Activated CD4-positive, alpha-beta T cell treated with anti-CD3 and anti-CD28 coated beads, Interleukin-2, Interleukin-6, amounts not matched to agents 100 ng/mL and 50 ng/mL, durations not matched to agents 16 hours and 8 hours (primary cell): ENCODE measurements around the gene PCNX2.

Experiments
- DNase-seq: peaks from one replicate; pipeline ENCODE4 v3.0.0-alpha.2; 2020

Gene PCNX2, protein sequence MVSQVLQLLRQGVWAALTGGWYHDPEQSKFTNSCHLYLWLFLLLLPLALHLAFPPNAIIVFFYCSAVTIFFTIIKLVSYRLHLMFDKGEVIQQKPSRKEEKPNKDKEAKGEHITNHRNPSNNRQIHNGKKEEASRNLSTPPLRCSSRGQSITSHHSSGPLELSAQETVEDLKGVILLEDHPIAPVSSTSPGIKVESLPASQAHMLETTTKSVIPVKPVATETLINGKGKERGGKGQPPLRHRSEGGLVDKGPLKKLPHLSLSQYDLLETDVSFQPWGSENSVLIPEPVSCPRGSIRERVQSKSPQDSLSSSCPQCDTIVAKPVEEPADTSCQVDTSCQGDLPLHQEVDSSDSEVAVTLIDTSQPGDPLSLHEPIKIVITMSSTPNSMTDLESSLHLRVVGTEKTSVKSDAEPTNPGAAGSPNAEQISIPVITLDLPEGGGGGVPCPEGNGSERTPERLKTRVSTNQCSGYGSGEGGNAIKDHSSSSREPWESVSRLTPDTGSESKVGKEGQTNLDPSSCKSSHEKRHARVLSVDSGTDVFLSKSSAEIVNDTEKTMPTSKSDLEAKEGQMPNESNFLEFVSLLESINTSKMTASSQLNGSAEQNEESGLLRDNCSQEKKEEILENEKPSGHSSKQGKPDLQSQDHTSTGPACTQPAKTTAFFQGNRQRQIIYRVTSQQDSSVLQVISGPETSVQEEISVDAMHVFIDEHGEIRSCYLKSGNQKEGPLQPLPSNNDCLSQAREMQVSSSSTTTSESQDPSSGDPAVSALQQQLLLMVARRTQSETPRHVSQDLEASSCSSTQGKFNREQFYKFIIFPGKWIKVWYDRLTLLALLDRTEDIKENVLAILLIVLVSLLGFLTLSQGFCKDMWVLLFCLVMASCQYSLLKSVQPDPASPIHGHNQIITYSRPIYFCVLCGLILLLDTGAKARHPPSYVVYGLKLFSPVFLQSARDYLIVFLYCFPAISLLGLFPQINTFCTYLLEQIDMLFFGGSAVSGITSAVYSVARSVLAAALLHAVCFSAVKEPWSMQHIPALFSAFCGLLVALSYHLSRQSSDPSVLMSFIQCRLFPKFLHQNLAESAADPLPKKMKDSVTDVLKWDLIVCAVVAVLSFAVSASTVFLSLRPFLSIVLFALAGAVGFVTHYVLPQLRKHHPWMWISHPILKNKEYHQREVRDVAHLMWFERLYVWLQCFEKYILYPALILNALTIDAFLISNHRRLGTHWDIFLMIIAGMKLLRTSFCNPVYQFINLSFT (N-terminal part only)

GRCh38 chr1:233295237-233295974 is at the start of gene PCNX2:
Gene PCNX2 (minus strand): TSS chr1:233295725. CDS start chr1:233295478, 247 bp downstream.
- DNase-seq = peak; percentile 83

DNA sequence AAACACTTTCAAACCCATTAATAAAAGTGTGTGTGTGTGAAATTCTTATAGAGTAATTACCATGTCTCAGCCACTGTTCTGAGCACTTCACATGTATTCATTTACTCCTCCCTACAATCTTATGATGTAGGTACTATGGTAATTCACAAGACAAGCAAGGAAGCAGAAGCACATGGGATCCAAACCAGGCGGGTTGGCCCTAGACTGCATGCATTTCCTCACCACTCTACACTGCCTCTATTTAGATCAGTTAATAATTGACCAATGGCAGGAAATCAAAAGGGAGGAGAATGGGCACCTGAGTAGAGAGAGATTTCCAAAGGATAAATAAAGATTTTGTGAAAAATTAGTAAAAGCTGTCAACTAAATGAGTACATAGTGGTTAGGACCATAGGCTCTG is 47.7 kb upstream of the PCNX2 start:
- DNase-seq = no peak

- DNase-seq = no peak
These were observed 46.6 kb upstream of the PCNX2 start for GRCh38 chr1:233342086-233342485.

GRCh38 chr1:233340966-233341516 is 45.5 kb upstream of the PCNX2 start:
- DNase-seq = no peak

DNA sequence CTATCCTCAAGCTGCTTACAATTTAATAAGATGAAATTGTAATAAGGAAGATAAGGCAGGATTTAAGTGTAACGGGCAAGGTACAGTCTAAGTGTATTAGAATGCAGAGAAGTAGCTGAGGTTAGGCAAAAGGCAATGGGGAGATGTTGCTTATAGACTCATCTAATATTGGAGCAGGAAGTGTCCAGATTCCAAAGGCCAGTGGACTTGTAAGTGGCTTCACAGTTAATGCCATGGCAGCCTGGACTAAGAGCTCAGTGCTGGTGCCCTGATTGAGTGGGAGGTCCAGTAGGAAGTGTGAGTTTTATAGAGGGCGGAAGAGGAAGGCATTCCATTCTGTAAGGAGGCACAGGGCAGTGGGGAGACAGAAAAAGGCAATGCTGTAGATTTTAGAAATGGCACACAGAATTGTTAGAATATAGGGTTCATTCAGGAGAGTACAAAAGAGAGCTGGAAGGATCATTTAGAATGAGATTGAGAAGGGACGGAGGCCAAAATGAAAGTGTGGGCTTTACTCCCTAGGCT is 44.6 kb upstream of the PCNX2 start:
- no peak for DNase-seq

DNA sequence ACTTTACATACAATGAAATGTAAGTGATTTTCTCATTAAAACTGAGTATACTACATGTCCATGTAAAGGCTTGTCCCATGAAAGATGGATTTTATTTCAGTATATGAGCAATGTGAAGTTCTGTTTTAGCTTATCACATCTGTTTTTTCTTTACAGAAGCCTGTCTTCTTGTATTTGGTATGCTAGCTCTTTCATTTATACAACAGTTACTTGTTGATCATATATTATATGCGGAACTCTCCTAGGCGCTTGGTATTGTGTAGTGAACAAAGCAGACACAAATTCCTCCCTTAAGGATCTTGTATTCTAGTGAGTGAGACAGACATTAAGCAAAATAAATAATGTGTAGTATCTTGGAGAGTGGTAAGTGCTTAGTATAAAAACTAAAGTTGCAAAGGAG is 42.6 kb upstream of the PCNX2 start:
- DNase-seq = no peak

GRCh38 chr1:233337505-233337904 is 42.0 kb upstream of the PCNX2 start:
- no peak for DNase-seq

- no peak for DNase-seq
These were observed 41.3 kb upstream of the PCNX2 start for GRCh38 chr1:233336554-233337456.

DNA sequence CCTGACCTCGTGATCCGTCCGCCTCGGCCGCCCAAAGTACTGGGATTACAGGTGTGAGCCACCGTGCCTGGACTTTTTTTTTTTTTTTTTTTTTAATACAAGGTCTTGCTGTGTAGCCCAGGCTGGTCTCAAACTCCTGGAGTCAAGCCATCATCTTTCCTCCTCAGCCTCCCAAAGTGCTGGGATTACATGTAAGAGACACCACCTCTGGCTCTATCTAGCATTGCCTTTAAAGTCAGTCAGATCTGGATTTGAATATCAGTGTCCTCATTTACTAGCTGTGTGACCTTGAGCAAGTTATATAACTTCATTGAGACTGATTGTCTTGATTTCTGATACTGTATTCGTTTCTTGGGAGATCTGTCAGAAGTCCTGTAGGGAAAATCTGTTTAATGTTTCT is 38.6 kb upstream of the PCNX2 start:
- no peak for DNase-seq

- no peak for DNase-seq
These were observed 37.6 kb upstream of the PCNX2 start for GRCh38 chr1:233333086-233333485.

GRCh38 chr1:233331676-233332519 is 36.4 kb upstream of the PCNX2 start:
- no peak for DNase-seq

DNA sequence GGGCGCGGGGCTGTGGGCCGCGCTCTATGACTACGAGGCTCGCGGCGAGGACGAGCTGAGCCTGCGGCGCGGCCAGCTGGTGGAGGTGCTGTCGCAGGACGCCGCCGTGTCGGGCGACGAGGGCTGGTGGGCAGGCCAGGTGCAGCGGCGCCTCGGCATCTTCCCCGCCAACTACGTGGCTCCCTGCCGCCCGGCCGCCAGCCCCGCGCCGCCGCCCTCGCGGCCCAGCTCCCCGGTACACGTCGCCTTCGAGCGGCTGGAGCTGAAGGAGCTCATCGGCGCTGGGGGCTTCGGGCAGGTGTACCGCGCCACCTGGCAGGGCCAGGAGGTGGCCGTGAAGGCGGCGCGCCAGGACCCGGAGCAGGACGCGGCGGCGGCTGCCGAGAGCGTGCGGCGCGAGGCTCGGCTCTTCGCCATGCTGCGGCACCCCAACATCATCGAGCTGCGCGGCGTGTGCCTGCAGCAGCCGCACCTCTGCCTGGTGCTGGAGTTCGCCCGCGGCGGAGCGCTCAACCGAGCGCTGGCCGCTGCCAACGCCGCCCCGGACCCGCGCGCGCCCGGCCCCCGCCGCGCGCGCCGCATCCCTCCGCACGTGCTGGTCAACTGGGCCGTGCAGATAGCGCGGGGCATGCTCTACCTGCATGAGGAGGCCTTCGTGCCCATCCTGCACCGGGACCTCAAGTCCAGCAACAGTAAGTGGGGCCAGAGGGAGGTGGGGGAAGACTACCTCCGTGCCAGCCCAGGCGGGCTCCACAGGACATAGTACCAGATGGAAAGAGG is 32.8 kb upstream of the PCNX2 start:
- DNase-seq = peak; percentile 24

DNA sequence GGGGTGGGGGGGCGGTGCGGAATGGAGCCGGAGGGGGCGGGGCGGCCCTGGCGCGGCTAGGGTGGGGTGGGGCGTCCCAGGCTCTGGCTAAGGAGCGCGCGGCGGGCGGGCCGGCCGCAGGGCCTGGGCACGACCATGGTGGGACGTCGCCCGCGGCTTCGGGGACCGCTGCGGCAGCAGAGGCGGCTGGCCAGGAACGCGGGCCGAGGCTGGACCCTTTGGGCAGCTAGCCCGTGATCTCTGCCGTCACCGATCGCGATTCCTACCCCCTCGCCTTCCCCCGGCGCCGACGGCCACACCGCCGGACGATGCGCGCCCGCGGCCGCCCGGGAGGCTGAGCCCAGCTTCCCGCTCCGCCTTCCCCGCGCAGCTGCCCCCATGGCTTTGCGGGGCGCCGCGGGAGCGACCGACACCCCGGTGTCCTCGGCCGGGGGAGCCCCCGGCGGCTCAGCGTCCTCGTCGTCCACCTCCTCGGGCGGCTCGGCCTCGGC is 32.2 kb upstream of the PCNX2 start, which contains the start of gene MAP3K21:
Gene MAP3K21, plus strand, starts transcription at position 74 of the 491 bp plus-strand sequence. Its CDS starts 305 bp downstream, at position 379.
- no peak for DNase-seq

GRCh38 chr1:233326811-233327650 is 31.5 kb upstream of the PCNX2 start:
- peak; percentile 95 for DNase-seq

DNA sequence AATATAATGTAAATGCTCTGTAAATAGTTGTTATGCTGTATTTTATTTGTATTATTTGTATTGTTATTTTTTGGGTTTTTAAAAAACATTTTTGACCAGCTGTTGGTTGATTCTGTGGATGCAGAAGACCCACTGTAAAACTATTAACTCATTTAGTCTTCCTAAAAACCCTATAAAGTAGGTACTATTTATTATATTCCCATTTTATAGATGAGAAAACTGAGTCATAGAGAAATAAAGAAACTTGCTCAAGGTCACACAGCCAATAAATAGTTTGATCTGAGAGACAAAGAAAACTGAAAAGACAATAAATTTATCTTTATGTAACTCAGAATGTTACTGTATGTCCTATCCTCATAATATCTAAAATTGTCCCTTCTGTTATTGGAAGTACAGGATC is 30.8 kb upstream of the PCNX2 start:
- DNase-seq = no peak

- DNase-seq = no peak
These were observed 28.2 kb upstream of the PCNX2 start for GRCh38 chr1:233323718-233324117.

DNA sequence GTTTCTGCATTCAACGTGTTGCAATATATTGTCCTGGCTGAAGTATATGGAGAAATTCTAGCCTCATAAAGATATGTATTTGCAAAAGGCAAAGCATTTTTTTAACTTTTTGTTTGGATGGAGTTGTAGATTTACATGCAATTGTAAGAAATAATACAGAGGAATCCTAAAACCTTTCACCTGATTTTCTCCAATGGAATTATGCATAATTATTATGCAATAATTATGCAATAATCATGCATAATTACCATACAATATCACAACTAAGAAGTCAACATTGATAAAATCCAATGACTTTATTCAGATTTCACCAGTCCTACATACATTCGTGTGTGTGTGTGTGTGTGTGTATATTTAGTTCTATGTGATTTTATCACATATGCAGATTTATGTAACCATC is 24.5 kb upstream of the PCNX2 start:
- no peak for DNase-seq

DNA sequence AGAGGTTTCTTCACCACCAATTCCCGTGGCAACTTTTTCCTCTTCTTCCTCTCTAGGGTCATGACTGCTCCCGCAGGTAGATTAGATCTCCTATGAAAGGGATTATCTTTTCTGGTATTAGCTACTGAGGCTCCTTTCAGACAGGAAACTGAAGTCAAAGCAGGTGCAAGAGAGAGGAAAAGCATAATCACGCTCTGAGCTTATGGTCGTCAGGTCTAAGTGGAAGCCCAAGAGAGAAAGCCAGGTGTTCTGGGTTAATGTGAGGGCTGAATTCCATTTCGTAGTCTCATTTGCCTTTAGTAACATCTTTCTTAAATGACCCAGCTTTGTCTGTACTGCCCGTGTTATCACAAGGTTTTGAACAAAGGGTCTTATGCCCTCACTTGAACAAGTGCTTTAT is 23.7 kb upstream of the PCNX2 start:
- DNase-seq = no peak
